ENCODE measurements around the gene CADPS. TPM values are rescaled to one million over a fixed set of nuclear protein-coding genes. Genes with fewer than 3 reads are reported as not detected.

CADPS gene
- total and polyA plus RNA-seq, 2 of the 4 experiments (the other 2 are of a cell fraction): not detected

DNA sequence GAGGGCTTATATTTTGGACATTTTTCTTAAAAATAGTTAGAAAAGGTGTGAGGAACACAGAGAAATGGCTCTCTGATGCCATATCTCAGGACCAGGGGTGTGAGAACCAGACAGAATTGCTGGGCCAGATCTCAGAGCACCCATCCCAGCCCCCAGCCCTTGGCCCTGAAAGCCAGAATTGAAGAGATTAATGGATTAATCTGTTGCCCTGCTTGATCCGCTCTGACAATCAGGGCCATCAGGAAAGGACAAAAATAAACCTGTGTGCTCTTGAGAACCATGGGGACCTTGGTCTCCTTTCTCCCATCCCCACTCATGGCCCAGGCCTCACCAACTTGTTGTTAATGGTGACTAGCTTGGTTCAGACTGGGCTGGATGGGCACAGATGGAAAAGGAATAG lies 113.5 kb downstream of the CADPS start:
- Histone ChIP-seq H3K23ac (ENCODE audit: low read depth, low read length) (no peak overlapping the region), H2BK120ac (ENCODE audit: low read depth, low read length) (no peak overlapping the region), H3K4me2 (ENCODE audit: low read depth, low read length) (no peak overlapping the region), H4K8ac (ENCODE audit: low read depth in 2 of 2, low read length in 2 of 2) (no peak overlapping the region), H3K27me3 (ENCODE audit: control insufficient read depth, insufficient read depth, low read length) (no peaks in the 10 kb centered on the region), H3K27ac (ENCODE audit: insufficient read depth, low read length) (no peak overlapping the region), H3K9me3 (ENCODE audit: control insufficient read depth, insufficient read depth, low read length) (no peaks in the 10 kb centered on the region), H4K5ac (ENCODE audit: low read depth, low read length) (no peak overlapping the region), H2BK5ac (ENCODE audit: low read depth, low read length, poor library complexity, severe bottlenecking) (no peak overlapping the region), H3K56ac (ENCODE audit: extremely low read depth, insufficient read depth, low read length) (no peak overlapping the region), H2BK15ac (ENCODE audit: low read depth, low read length) (no peak overlapping the region), H4K20me1 (ENCODE audit: insufficient read depth, low read length) (no peaks in the 10 kb centered on the region), H2BK20ac (ENCODE audit: low read depth, low read length) (no peak overlapping the region), H3K18ac (ENCODE audit: low read depth, low read length) (no peak overlapping the region), H2AK9ac (replicated peaks; ENCODE audit: low read depth, low read length, poor library complexity) (no peak overlapping the region), H4K91ac (ENCODE audit: insufficient read depth, low read depth, low read length) (no peak overlapping the region), H3K36me3 (ENCODE audit: control insufficient read depth, insufficient read depth, low read length) (no peaks in the 10 kb centered on the region), H3K4me3 (ENCODE audit: insufficient read depth, low read depth, low read length) (no peak overlapping the region), H3K9ac (ENCODE audit: low read depth, low read length) (no peak overlapping the region), H3K4me1 (ENCODE audit: control insufficient read depth, insufficient read depth, low read length) (no peaks in the 10 kb centered on the region), H2AK5ac (ENCODE audit: low read depth, low read length) (no peak overlapping the region), H3K4ac (ENCODE audit: low read depth, low read length) (no peak overlapping the region), H3K79me1 (ENCODE audit: low read depth in 1 of 2, low read length in 2 of 2) (no peaks in the 10 kb centered on the region), H3K14ac (replicated peaks; ENCODE audit: low read depth, low read length) (no peak overlapping the region), H2AFZ (replicated peaks; ENCODE audit: low read length, poor library complexity) (no peak overlapping the region), H3K9me1 (ENCODE audit: insufficient read depth, low read length) (no peaks in the 10 kb centered on the region)
- DNase-seq (no peak), ATAC-seq (ENCODE audit: low read depth) (no peak)
- TF ChIP-seq MXI1 (IDR thresholded peaks at IDR 0.05; ENCODE audit: borderline replicate concordance, low read depth, low read length) (no peak), RAD21 (IDR thresholded peaks at IDR 0.05; ENCODE audit: low read length) (no peak), SMC3 (IDR thresholded peaks at IDR 0.05; ENCODE audit: low read depth, low read length) (no peak), RFX5 (IDR thresholded peaks at IDR 0.05; ENCODE audit: low read depth, low read length) (no peak), RCOR1 (IDR thresholded peaks at IDR 0.05; ENCODE audit: insufficient replicate concordance, low read length) (no peak), MAZ (IDR thresholded peaks at IDR 0.05; ENCODE audit: borderline replicate concordance, low read depth, low read length) (no peak), POLR2A (IDR thresholded peaks at IDR 0.05; ENCODE audit: low read depth, low read length) (no peak), CHD1 (IDR thresholded peaks at IDR 0.05; ENCODE audit: low read depth, low read length) (no peak), NFE2L2 (IDR thresholded peaks at IDR 0.05; ENCODE audit: low read depth, low read length) (no peak), MAFK (IDR thresholded peaks at IDR 0.05; ENCODE audit: low read depth, low read length) (no peak), BHLHE40 (IDR thresholded peaks at IDR 0.05; ENCODE audit: low read depth, low read length) (no peak), CEBPB (IDR thresholded peaks at IDR 0.05; ENCODE audit: low read depth, low read length) (no peak), FOS (IDR thresholded peaks at IDR 0.05; ENCODE audit: low read depth, low read length) (no peak)
- TF ChIP-seq, protein P1, sequence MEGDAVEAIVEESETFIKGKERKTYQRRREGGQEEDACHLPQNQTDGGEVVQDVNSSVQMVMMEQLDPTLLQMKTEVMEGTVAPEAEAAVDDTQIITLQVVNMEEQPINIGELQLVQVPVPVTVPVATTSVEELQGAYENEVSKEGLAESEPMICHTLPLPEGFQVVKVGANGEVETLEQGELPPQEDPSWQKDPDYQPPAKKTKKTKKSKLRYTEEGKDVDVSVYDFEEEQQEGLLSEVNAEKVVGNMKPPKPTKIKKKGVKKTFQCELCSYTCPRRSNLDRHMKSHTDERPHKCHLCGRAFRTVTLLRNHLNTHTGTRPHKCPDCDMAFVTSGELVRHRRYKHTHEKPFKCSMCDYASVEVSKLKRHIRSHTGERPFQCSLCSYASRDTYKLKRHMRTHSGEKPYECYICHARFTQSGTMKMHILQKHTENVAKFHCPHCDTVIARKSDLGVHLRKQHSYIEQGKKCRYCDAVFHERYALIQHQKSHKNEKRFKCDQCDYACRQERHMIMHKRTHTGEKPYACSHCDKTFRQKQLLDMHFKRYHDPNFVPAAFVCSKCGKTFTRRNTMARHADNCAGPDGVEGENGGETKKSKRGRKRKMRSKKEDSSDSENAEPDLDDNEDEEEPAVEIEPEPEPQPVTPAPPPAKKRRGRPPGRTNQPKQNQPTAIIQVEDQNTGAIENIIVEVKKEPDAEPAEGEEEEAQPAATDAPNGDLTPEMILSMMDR (conservative IDR thresholded peaks at IDR 0.05; ENCODE audit: low read depth, low read length): no peak
- TF ChIP-seq, protein P2, sequence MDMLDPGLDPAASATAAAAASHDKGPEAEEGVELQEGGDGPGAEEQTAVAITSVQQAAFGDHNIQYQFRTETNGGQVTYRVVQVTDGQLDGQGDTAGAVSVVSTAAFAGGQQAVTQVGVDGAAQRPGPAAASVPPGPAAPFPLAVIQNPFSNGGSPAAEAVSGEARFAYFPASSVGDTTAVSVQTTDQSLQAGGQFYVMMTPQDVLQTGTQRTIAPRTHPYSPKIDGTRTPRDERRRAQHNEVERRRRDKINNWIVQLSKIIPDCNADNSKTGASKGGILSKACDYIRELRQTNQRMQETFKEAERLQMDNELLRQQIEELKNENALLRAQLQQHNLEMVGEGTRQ (IDR thresholded peaks at IDR 0.05; ENCODE audit: low read depth, low read length): no peak
- TF ChIP-seq, protein P3, sequence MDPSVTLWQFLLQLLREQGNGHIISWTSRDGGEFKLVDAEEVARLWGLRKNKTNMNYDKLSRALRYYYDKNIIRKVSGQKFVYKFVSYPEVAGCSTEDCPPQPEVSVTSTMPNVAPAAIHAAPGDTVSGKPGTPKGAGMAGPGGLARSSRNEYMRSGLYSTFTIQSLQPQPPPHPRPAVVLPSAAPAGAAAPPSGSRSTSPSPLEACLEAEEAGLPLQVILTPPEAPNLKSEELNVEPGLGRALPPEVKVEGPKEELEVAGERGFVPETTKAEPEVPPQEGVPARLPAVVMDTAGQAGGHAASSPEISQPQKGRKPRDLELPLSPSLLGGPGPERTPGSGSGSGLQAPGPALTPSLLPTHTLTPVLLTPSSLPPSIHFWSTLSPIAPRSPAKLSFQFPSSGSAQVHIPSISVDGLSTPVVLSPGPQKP (IDR thresholded peaks at IDR 0.05; ENCODE audit: borderline replicate concordance, low read depth, low read length): no peak
- intact Hi-C loops (cut with micrococcal nuclease) (no loop called here), dilution Hi-C loops (cut with HindIII; ENCODE audit: low sequenced_read_pairs, unreplicated experiment) (no loop called here), in situ Hi-C loops (cut with MboI; ENCODE audit: low sequenced_read_pairs) (no loop called here)
- no TSS peak for BruUV-seq (replicated peaks)
- POLR2A ChIA-PET (ENCODE audit: unreplicated experiment): no interaction called here
- WGBS, 2 experiments (ENCODE audit: extremely low coverage in 2 of 2, insufficient read length in 1 of 2): no CpG with 5 or more reads among the region's 1 CpG
- CTCF ChIA-PET: no interaction called here
